GM21717 (cell line): ENCODE data around the gene SOX1.

Experiments used
- ATAC-seq: cut with Tn5 transposase; IDR thresholded peaks from one replicate; pipeline ENCODE4 v1.9.1; 2021; ENCODE audit warnings: mild to moderate bottlenecking, moderate library complexity; ENCODE audit not compliant: unreplicated experiment

The SOX1 gene

GRCh38 chr13:112067116-112067741, at the start of gene SOX1:
TSS of gene SOX1 (plus strand) at chr13:112067149. CDS start at chr13:112067659, 510 bp downstream.
- ATAC-seq: no peak

- ATAC-seq: no peak
These were observed 42.4 kb upstream of the SOX1 start for GRCh38 chr13:112024577-112024976.

GRCh38 chr13:112027250-112027649, 39.7 kb upstream of the SOX1 start:
- ATAC-seq: no peak

GRCh38 chr13:112028481-112028880, 38.5 kb upstream of the SOX1 start:
- no peak for ATAC-seq

- ATAC-seq: no peak
These were observed 37.8 kb upstream of the SOX1 start for GRCh38 chr13:112029143-112029542.

GRCh38 chr13:112032186-112032993, 34.6 kb upstream of the SOX1 start:
- no peak for ATAC-seq

- ATAC-seq: no peak
These were observed 32.7 kb upstream of the SOX1 start for GRCh38 chr13:112034231-112034630.

GRCh38 chr13:112034846-112035245, 32.1 kb upstream of the SOX1 start:
- ATAC-seq: no peak

- no peak for ATAC-seq
These were observed 24.5 kb upstream of the SOX1 start for GRCh38 chr13:112042496-112042895.

GRCh38 chr13:112052213-112052612, 14.7 kb upstream of the SOX1 start:
- ATAC-seq: no peak

GRCh38 chr13:112053167-112053743, 13.7 kb upstream of the SOX1 start:
- ATAC-seq: no peak

- no peak for ATAC-seq
These were observed 13.0 kb upstream of the SOX1 start for GRCh38 chr13:112053744-112054615.

- no peak for ATAC-seq
These were observed 12.3 kb upstream of the SOX1 start for GRCh38 chr13:112054616-112055015.

GRCh38 chr13:112055036-112055914, 11.7 kb upstream of the SOX1 start:
- no peak for ATAC-seq

- no peak for ATAC-seq
These were observed 11.1 kb upstream of the SOX1 start for GRCh38 chr13:112055915-112056269.

- ATAC-seq: no peak
These were observed 10.6 kb upstream of the SOX1 start for GRCh38 chr13:112056284-112056727.

- ATAC-seq: no peak
These were observed 10.1 kb upstream of the SOX1 start for GRCh38 chr13:112056739-112057438.

GRCh38 chr13:112057439-112057735, 9.6 kb upstream of the SOX1 start:
- ATAC-seq: no peak

- no peak for ATAC-seq
These were observed 9.0 kb upstream of the SOX1 start for GRCh38 chr13:112057736-112058518.
